K562 (cell line): ENCODE measurements around the gene MAPK4. TPM values are rescaled to one million over a fixed set of nuclear protein-coding genes. Genes with fewer than 3 reads are reported as not detected.

Source experiments
- ATAC-seq: fragments of 200-7000 bp; cut with Tn5 transposase; 3 replicates; pipeline ENCODE4 v1.9.1; 2020; ENCODE audit warnings: moderate library complexity
- BruUV-seq: library from RNA; stranded (reverse); fragments of 400-500 nt; replicated peaks from 2 replicates; lab custom pipeline; 2021; lab: Mats Ljungman, UMichigan
- CTCF ChIA-PET: fragments of 300-600 bp; formaldehyde crosslinking; extraction: SDS; loops from one replicate; lab custom pipeline; 2021; ENCODE audit warnings: low intra/inter-chr PET ratio; lab: Yijun Ruan, JAX
- POLR2A ChIA-PET: fragments of 300-600, 350-650 bp; sonication (Branson Sonifier 250); formaldehyde crosslinking; extraction: SDS; loops from one replicate; lab custom pipeline; 2021; ENCODE audit warnings: antibody characterized with exemption, inconsistent platforms; lab: Yijun Ruan, JAX
- DNase-seq, 4 experiments: peaks; one replicate each; pipeline versions ENCODE4 v3.0.0 to v3.0.0-alpha.2; 2011 to 2018; ENCODE audit warnings: low spot score in 3 of 4, mixed read lengths in 3 of 4; ENCODE audit errors: extremely low read depth in 1 of 4
- FAIRE-seq: peaks from 2 replicates; lab custom pipeline; 2011; peaks lifted over from hg19 to GRCh38; lab: Jason Lieb, UNC
- H2AFZ ChIP-seq: 2 replicates; pipeline ENCODE4 v1.6.0; 2011; ENCODE audit warnings: low read depth, low read length, control low read depth, inconsistent platforms
- H3K27ac ChIP-seq: fragments of 200-600 bp; 3 replicates; pipeline ENCODE4 v1.8.0; 2011; ENCODE audit warnings: low read depth, mild to moderate bottlenecking, control low read depth, inconsistent platforms, low read length, moderate library complexity, mixed read lengths; ENCODE audit errors: extremely low read depth
- H3K27me3 ChIP-seq, 2 experiments: fragments of 300-600 bp in 1 of 2; 2 replicates in 1 of 2; 3 replicates in 1 of 2; pipeline versions ENCODE4 v1.6.0 to v1.8.0; 2011; ENCODE audit warnings: inconsistent platforms in 2 of 2, low read length in 2 of 2, mild to moderate bottlenecking in 1 of 2, mixed read lengths in 1 of 2, moderate library complexity in 1 of 2; ENCODE audit not compliant: control insufficient read depth in 2 of 2, insufficient read depth in 2 of 2
- H3K36me3 ChIP-seq: fragments of 300-600 bp; 3 replicates; pipeline ENCODE4 v1.8.0; 2011; ENCODE audit warnings: mild to moderate bottlenecking, low read length, inconsistent platforms; ENCODE audit not compliant: control insufficient read depth, insufficient read depth
- H3K4me1 ChIP-seq, 2 experiments: fragments of 200-600 bp in 1 of 2; replicated peaks in 1 of 2; 2 replicates in 1 of 2; 3 replicates in 1 of 2; pipeline versions ENCODE4 v1.5.1 to v1.8.0; 2011; ENCODE audit warnings: inconsistent platforms in 2 of 2, low read length in 2 of 2, mild to moderate bottlenecking in 1 of 2, mixed read lengths in 1 of 2, moderate library complexity in 1 of 2; ENCODE audit not compliant: control insufficient read depth in 2 of 2, insufficient read depth in 2 of 2
- H3K4me2 ChIP-seq: 2 replicates; pipeline ENCODE4 v1.6.1; 2011; ENCODE audit warnings: low read length, control low read depth, inconsistent platforms, mixed read lengths; ENCODE audit not compliant: insufficient read depth
- H3K4me3 ChIP-seq: fragments of 200-600 bp; sonication (generic), shearing (Covaris generic); 2 replicates; pipeline ENCODE4 v1.5.1; 2016; ENCODE audit warnings: control low read depth, inconsistent platforms
- H3K79me2 ChIP-seq: fragments of 200-600 bp; 3 replicates; pipeline ENCODE4 v1.8.0; 2011; ENCODE audit warnings: low read length, inconsistent platforms; ENCODE audit not compliant: control insufficient read depth, insufficient read depth
- H3K9ac ChIP-seq, 2 experiments: 2 replicates each; pipeline versions ENCODE4 v1.6.0 to v1.6.1; 2011; ENCODE audit warnings: low read depth in 2 of 2, low read length in 2 of 2, control low read depth in 1 of 2, inconsistent platforms in 1 of 2, mild to moderate bottlenecking in 1 of 2, mixed read lengths in 1 of 2; ENCODE audit not compliant: insufficient read depth in 1 of 2
- H3K9me1 ChIP-seq: one replicate; pipeline ENCODE4 v1.6.0; 2011; ENCODE audit warnings: inconsistent platforms, mild to moderate bottlenecking, low read length, moderate library complexity; ENCODE audit not compliant: control insufficient read depth, insufficient read depth
- H3K9me3 ChIP-seq: replicated peaks from 2 replicates; pipeline ENCODE4 v1.5.1; 2011; ENCODE audit warnings: low read depth, low read length, inconsistent platforms; ENCODE audit not compliant: control insufficient read depth, insufficient read depth
- H4K20me1 ChIP-seq: replicated peaks from 2 replicates; pipeline ENCODE4 v1.6.1; 2011; ENCODE audit warnings: low read length, inconsistent platforms, mixed read lengths; ENCODE audit not compliant: control insufficient read depth, insufficient read depth
- CHD4 ChIP-seq: fragments of 200-600 bp; sonication (generic); IDR thresholded peaks from 3 replicates; pipeline ENCODE4 v1.6.1; 2012; ENCODE audit warnings: low read depth, mild to moderate bottlenecking, mixed read lengths, low read length, inconsistent platforms; ENCODE audit not compliant: insufficient read depth, insufficient replicate concordance, poor library complexity, severe bottlenecking
- ELK1 ChIP-seq: sonication (generic); formaldehyde crosslinking; IDR thresholded peaks from 2 replicates; pipeline ENCODE4 v1.8.1; 2022; ENCODE audit warnings: missing genetic modification reagents
- FOXM1 ChIP-seq, 2 experiments: fragments of 450-650 bp in 1 of 2; sonication (generic) in 1 of 2; formaldehyde crosslinking in 1 of 2; IDR thresholded peaks; 2 replicates each; pipeline versions ENCODE4 v1.6.1 to v1.9.0; 2017 to 2022; ENCODE audit warnings: low read depth in 2 of 2, mild to moderate bottlenecking in 2 of 2, missing genetic modification reagents in 1 of 2, moderate library complexity in 1 of 2
- HLTF ChIP-seq: fragments of 450-650 bp; IDR thresholded peaks from 2 replicates; pipeline ENCODE4 v1.6.1; 2016
- LEF1 ChIP-seq: fragments of 450-650 bp; IDR thresholded peaks from 2 replicates; pipeline ENCODE4 v1.6.1; 2016; ENCODE audit warnings: mild to moderate bottlenecking
- NCOA1 ChIP-seq: fragments of 450-650 bp; IDR thresholded peaks from 2 replicates; pipeline ENCODE4 v1.6.1; 2016; ENCODE audit warnings: low read depth
- PHB ChIP-seq: fragments of 250-450 bp; sonication (Bioruptor Pico); IDR thresholded peaks from 2 replicates; pipeline ENCODE4 v1.5.0; 2021
- WGBS: fragments of 100-300 bp; shearing (Covaris generic); methylation state at CpG from one replicate; pipeline ENCODE4 v1.1.6; 2016; ENCODE audit warnings: low coverage, mixed read lengths; ENCODE audit not compliant: insufficient coverage; ENCODE audit errors: missing lambda C conversion rate; 5-methylcytosine and 5-hydroxymethylcytosine counted together
- in situ Hi-C: fragments of 300-500 bp; cut with MboI; formaldehyde crosslinking; loops from 4 replicates; pipeline ENCODE4 v1.15.0; 2018; ENCODE audit warnings: inconsistent platforms, mixed read lengths
- intact Hi-C: fragments of 100-400 bp; cut with micrococcal nuclease; formaldehyde crosslinking; loops from 2 replicates; pipeline ENCODE4 v1.14.2; 2022
- polyA plus RNA-seq, 8 experiments: library from polyadenylated mRNA; depleted of rRNA in 4 of 8; stranded (reverse) in 5 of 8; unstranded in 3 of 8; fragments of >200 nt; fragmentation: Nextera tagmentation in 2 of 8; fragmentation: Illumina TruSeq in 1 of 8; extraction: Ambion mirVana in 2 of 8; extraction: Trizol in 1 of 8; gene quantifications; 2 replicates each; pipeline versions ENCODE4 v1.2.1 to v1.2.3, GENCODE V29; 2011 to 2014; ENCODE audit warnings: inconsistent platforms in 1 of 8, missing spikeins in 1 of 8
- total RNA-seq, 7 experiments: library from RNA; depleted of rRNA in 6 of 7; stranded (reverse); fragments of >200 nt in 6 of 7; fragmentation: Illumina TruSeq in 2 of 7; extraction: Trizol in 2 of 7; gene quantifications; 2 replicates each; pipeline versions ENCODE4 v1.2.1 to v1.2.3, GENCODE V29; 2011 to 2021; ENCODE audit warnings: low replicate concordance in 1 of 7

MAPK4 gene
- total and polyA plus RNA-seq, 9 of the 15 experiments (the other 6 are each of a cell fraction or from before 2014, with no cell fraction given): not detected

DNA sequence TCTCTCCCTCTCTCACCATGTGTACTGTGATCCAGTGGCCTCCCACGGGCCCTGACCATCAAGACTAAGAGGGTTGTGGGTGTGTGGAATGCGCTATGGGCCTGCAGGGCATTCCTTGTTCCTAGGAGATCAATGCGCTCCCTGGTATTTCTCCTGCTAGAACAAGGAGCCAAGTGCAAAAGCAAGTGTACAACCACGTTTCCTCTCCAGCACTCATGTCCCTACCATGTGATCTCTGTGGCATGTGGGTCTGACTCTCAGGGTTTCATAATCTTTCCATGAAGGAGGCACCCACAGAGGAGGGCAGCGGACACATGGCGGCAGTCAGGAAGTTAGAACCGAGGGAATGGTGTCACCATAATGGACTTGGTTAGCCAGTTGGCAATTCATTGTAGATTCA lies 91.4 kb downstream of the MAPK4 start:
- Histone ChIP-seq H3K4me1 (no peaks in the 10 kb centered on the region), H3K27ac (no peak overlapping the region), H3K36me3 (no peaks in the 10 kb centered on the region)
- POLR2A ChIA-PET: no interaction called here
- TF ChIP-seq NCOA1 (no peak), FOXM1 (IDR thresholded peaks at IDR 0.05; ENCODE audit: low read depth) (no peak), FOXM1 (CRISPR knock-in tag; IDR thresholded peaks at IDR 0.05; ENCODE audit: low read depth) (no peak), HLTF (no peak), CHD4 (no peak), LEF1 (no peak), ELK1 (CRISPR knock-in tag) (no peak), PHB (CRISPR knock-in tag) (no peak)
- TF ChIP-seq, all 486 proteins: peak for 0
- ATAC-seq: no peak
- H3K27me3 ChIP-seq: peaks cover 0 to 15% of the 10 kb centered on the region in 2 experiments; a peak in 1 of 5 replicates
- no TSS peak for BruUV-seq
- CTCF ChIA-PET: no interaction called here
- intact Hi-C loops (no loop called here), in situ Hi-C loops (no loop called here)
- 0% methylated on average over 5 of the region's 7 CpGs for WGBS
- H3K4me2 ChIP-seq: no peak overlapping the region
- H2AFZ ChIP-seq: no peak overlapping the region
- H3K9me1 ChIP-seq: no peaks in the 10 kb centered on the region
- no peak overlapping the region for H3K9ac ChIP-seq
- H3K79me2 ChIP-seq: no peaks in the 10 kb centered on the region
- no peaks in the 10 kb centered on the region for H4K20me1 ChIP-seq
- FAIRE-seq: no peak
- no peak for DNase-seq
- H3K4me3 ChIP-seq: no peak overlapping the region
- no peaks in the 10 kb centered on the region for H3K9me3 ChIP-seq
